ENCODE results near the gene DNAJC13. TPM values are rescaled to one million over a fixed set of nuclear protein-coding genes. Genes with fewer than 3 reads are reported as not detected.

DNAJC13 gene
- polyA plus RNA-seq, 2 of the 4 experiments (the other 2 are of a cell fraction), result 17.0 to 29.8 TPM

DNA sequence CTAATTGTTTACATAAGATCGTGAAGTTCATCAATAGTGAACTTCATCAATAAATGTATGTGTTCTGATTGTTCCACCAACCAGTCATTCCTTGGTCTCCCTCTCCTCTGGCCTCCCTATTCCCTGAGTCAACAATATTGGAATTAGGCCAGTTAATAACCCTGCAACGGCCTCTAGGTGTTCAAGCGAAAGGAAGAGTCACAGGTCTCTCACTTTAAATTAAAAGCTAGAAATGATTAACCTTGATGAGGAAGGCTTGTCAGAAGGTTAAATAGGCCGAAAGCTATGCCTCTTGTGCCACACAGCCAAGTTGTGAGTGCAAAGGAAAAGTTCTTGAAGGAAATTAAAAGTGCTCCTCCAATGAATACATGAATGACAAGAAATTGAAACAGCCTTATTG, 90.4 kb downstream of the DNAJC13 start:
- H3K9me3 ChIP-seq, result no peaks in the 10 kb centered on the region
- 91% methylated on average over 4 of the region's 4 CpGs for WGBS (ENCODE audit: missing lambda C conversion rate)
- H3K4me3 ChIP-seq, result no peak overlapping the region
- H3K4me1 ChIP-seq, result 0 out of 3 replicates have a peak, but pooled peaks cover 4% of the 10 kb centered on the region
- FAIRE-seq (no peak), DNase-seq (ENCODE audit: low read depth in 1 of 2, low spot score in 1 of 2) (no peak), ATAC-seq (no peak)
- ChIA-PET POLR2A (no interaction called here), CTCF (no interaction called here)
- H3K4me2 ChIP-seq, result no peak overlapping the region
- no peak overlapping the region for H3K27ac ChIP-seq
- no peak for TF ChIP-seq JUN (IDR thresholded peaks at IDR 0.05)
- no peak for TF ChIP-seq FOXS1 (CRISPR knock-in tag; IDR thresholded peaks at IDR 0.05)

GRCh38 chr3:132509096-132509495, 91.8 kb downstream of the DNAJC13 start:
- Histone ChIP-seq H3K4me2 (no peak overlapping the region), H3K4me1 (0 out of 3 replicates have a peak, but pooled peaks cover 4% of the 10 kb centered on the region), H3K9me3 (no peaks in the 10 kb centered on the region), H3K27ac (no peak overlapping the region), H3K4me3 (no peak overlapping the region)
- ChIA-PET CTCF (interaction anchor here (0.6 to 1.0 kb wide), 2 partner anchors 9 to 1036 kb away, joined by 3 to 4 read pairs; no protein-coding TSS in a partner anchor), POLR2A (no interaction called here)
- DNase-seq (ENCODE audit: low read depth in 1 of 2, low spot score in 1 of 2), result no peak
- TF ChIP-seq MAFK (IDR thresholded peaks at IDR 0.05; ENCODE audit: partially characterized antibody), result no peak
- WGBS (ENCODE audit: missing lambda C conversion rate), result 90% methylated on average over 1 of the region's 1 CpG
- no peak for FAIRE-seq
- no peak for ATAC-seq

- no peak overlapping the region for H3K4me2 ChIP-seq
- ATAC-seq (no peak), FAIRE-seq (no peak), DNase-seq (ENCODE audit: low read depth in 1 of 2, low spot score in 1 of 2) (no peak)
- H3K27ac ChIP-seq, result no peak overlapping the region
- 0 out of 3 replicates have a peak, but pooled peaks cover under 1% of the 10 kb centered on the region for H3K4me1 ChIP-seq
- 86% methylated on average over 1 of the region's 1 CpG for WGBS (ENCODE audit: missing lambda C conversion rate)
- ChIA-PET CTCF (interaction anchor here (0.6 to 1.0 kb wide), 2 partner anchors 10 to 1036 kb away, joined by 3 to 4 read pairs; no protein-coding TSS in a partner anchor), POLR2A (no interaction called here)
- H3K9me3 ChIP-seq, result no peaks in the 10 kb centered on the region
- no peak for TF ChIP-seq CHD2 (IDR thresholded peaks at IDR 0.05; ENCODE audit: low read length, partially characterized antibody)
- TF ChIP-seq E2F6 (IDR thresholded peaks at IDR 0.05; ENCODE audit: borderline replicate concordance, low read depth), result no peak
- no peak for TF ChIP-seq MAX (IDR thresholded peaks at IDR 0.05)
- TF ChIP-seq NR3C1 (IDR thresholded peaks at IDR 0.05), result no peak
- TF ChIP-seq RAD21 (conservative IDR thresholded peaks at IDR 0.05 in 1 of 2, IDR thresholded peaks at IDR 0.05 in 1 of 2), result no peak
- TF ChIP-seq, protein P1, sequence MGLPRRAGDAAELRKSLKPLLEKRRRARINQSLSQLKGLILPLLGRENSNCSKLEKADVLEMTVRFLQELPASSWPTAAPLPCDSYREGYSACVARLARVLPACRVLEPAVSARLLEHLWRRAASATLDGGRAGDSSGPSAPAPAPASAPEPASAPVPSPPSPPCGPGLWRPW (IDR thresholded peaks at IDR 0.05), result no peak
- TF ChIP-seq CBX8 (IDR thresholded peaks at IDR 0.05), result no peak
- no peak overlapping the region for H3K4me3 ChIP-seq
These were observed 92.2 kb downstream of the DNAJC13 start for GRCh38 chr3:132509506-132509905.

DNA sequence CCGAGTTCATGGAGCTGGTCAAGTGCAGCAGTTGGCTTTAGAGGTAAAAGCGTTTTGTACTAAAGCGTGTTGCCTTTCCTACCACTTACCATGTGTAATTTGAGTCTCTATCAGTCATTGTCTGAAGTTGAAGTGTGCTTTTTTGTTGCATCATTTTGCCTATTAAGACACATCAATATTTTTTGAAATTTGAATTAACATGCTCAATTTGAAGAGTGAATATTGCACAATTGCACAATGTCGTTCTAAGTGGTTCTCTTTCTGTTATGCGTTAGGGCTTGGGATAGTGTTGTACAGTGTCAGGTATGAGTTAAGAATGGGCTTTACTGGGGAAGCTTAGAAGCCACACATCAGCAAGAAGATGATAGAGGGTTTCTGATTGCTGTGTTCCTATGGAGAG, 95.8 kb downstream of the DNAJC13 start:
- FAIRE-seq (no peak), DNase-seq (ENCODE audit: low read depth in 1 of 2, low spot score in 1 of 2) (no peak), ATAC-seq (no peak)
- Histone ChIP-seq H3K9me3 (no peaks in the 10 kb centered on the region), H3K27ac (no peak overlapping the region), H3K4me1 (no peaks in the 10 kb centered on the region), H3K4me2 (no peak overlapping the region), H3K4me3 (no peak overlapping the region)
- WGBS (ENCODE audit: missing lambda C conversion rate), result 96% methylated on average over 5 of the region's 5 CpGs
- CTCF ChIA-PET, result interaction anchor here (1.3 kb wide), 1 partner anchor 23 kb away, joined by 3 read pairs; no protein-coding TSS in a partner anchor
- TF ChIP-seq, protein P2, sequence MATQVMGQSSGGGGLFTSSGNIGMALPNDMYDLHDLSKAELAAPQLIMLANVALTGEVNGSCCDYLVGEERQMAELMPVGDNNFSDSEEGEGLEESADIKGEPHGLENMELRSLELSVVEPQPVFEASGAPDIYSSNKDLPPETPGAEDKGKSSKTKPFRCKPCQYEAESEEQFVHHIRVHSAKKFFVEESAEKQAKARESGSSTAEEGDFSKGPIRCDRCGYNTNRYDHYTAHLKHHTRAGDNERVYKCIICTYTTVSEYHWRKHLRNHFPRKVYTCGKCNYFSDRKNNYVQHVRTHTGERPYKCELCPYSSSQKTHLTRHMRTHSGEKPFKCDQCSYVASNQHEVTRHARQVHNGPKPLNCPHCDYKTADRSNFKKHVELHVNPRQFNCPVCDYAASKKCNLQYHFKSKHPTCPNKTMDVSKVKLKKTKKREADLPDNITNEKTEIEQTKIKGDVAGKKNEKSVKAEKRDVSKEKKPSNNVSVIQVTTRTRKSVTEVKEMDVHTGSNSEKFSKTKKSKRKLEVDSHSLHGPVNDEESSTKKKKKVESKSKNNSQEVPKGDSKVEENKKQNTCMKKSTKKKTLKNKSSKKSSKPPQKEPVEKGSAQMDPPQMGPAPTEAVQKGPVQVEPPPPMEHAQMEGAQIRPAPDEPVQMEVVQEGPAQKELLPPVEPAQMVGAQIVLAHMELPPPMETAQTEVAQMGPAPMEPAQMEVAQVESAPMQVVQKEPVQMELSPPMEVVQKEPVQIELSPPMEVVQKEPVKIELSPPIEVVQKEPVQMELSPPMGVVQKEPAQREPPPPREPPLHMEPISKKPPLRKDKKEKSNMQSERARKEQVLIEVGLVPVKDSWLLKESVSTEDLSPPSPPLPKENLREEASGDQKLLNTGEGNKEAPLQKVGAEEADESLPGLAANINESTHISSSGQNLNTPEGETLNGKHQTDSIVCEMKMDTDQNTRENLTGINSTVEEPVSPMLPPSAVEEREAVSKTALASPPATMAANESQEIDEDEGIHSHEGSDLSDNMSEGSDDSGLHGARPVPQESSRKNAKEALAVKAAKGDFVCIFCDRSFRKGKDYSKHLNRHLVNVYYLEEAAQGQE (IDR thresholded peaks at IDR 0.05), result no peak
- TF ChIP-seq GATA3 (IDR thresholded peaks at IDR 0.05; ENCODE audit: borderline replicate concordance) (no peak), KDM5A (IDR thresholded peaks at IDR 0.05) (no peak), FOXS1 (CRISPR knock-in tag; IDR thresholded peaks at IDR 0.05) (no peak), MAX (IDR thresholded peaks at IDR 0.05) (no peak), BCL3 (IDR thresholded peaks at IDR 0.05) (no peak), CHD2 (IDR thresholded peaks at IDR 0.05; ENCODE audit: low read length, partially characterized antibody) (no peak), NR3C1 (IDR thresholded peaks at IDR 0.05) (no peak), PHF8 (IDR thresholded peaks at IDR 0.05; ENCODE audit: borderline replicate concordance, low read depth) (no peak)
- POLR2A ChIA-PET, result no interaction called here
